HG02852 (cell line): Measurements from ENCODE around the gene PWWP3B.
"Not testable (repeated sequence)": the region's sequence is repeated elsewhere in the genome, so short reads cannot be mapped to it uniquely, and the experiment has no call there.

ENCODE experiments used
- ATAC-seq: cut with Tn5 transposase; IDR thresholded peaks from one replicate; pipeline ENCODE4 v1.9.1; 2021; ENCODE audit warnings: mild to moderate bottlenecking, moderate library complexity; ENCODE audit not compliant: unreplicated experiment

PWWP3B gene

GRCh38 chrX:106168107-106168506 is at the start of gene PWWP3B:
PWWP3B (plus strand) TSS chrX:106168305; CDS start chrX:106205433, 37,128 bp downstream.
- ATAC-seq = no peak

- no peak for ATAC-seq
These were observed 29.1 kb upstream of the PWWP3B start for GRCh38 chrX:106139048-106139447.

- no peak for ATAC-seq
These were observed 23.1 kb upstream of the PWWP3B start for GRCh38 chrX:106144755-106145639.

GRCh38 chrX:106150701-106151100 is 17.4 kb upstream of the PWWP3B start:
- ATAC-seq = no peak

- no peak for ATAC-seq
These were observed 8.2 kb upstream of the PWWP3B start for GRCh38 chrX:106159861-106160282.

- no peak for ATAC-seq
These were observed 2.2 kb downstream of the PWWP3B start for GRCh38 chrX:106170318-106170717.

GRCh38 chrX:106171293-106171820 is 3.3 kb downstream of the PWWP3B start:
- ATAC-seq = no peak

- ATAC-seq = no peak
These were observed 9.2 kb downstream of the PWWP3B start for GRCh38 chrX:106177106-106177981.

- ATAC-seq = no peak
These were observed 9.8 kb downstream of the PWWP3B start for GRCh38 chrX:106177982-106178321.

GRCh38 chrX:106178826-106179225 is 10.7 kb downstream of the PWWP3B start:
- no peak for ATAC-seq

GRCh38 chrX:106183685-106184084 is 15.6 kb downstream of the PWWP3B start:
- not testable (repeated sequence) for ATAC-seq

GRCh38 chrX:106201502-106202178 is 33.5 kb downstream of the PWWP3B start:
- ATAC-seq = no peak

- ATAC-seq = no peak
These were observed 35.2 kb downstream of the PWWP3B start for GRCh38 chrX:106203315-106203714.

GRCh38 chrX:106208154-106208553 is 40.0 kb downstream of the PWWP3B start:
- ATAC-seq = no peak
